ENCODE measurements around the gene SPEF1. TPM values are rescaled to one million over a fixed set of nuclear protein-coding genes. Genes with fewer than 3 reads are reported as not detected.

Gene SPEF1
- total RNA-seq, 2 donors from 2014 or later: 0.35 to 0.44 TPM

GRCh38 chr20:3801299-3801698 is 20.1 kb upstream of the SPEF1 start:
- no peaks in the 10 kb centered on the region for H3K9me3 Mint-ChIP-seq
- H3K4me3 Mint-ChIP-seq: no peak overlapping the region
- peaks cover 20% of the 10 kb centered on the region for H3K4me1 Mint-ChIP-seq
- 88 to 93% methylated on average over 3 to 4 of the region's 4 CpGs for WGBS, 2 experiments (ENCODE audit: insufficient coverage in 1 of 2, insufficient read length in 1 of 2)
- DNase-seq: no peak
- H3K27ac ChIP-seq (ENCODE audit: low read depth, low read length): no peak overlapping the region
- TF ChIP-seq CTCF (conservative IDR thresholded peaks at IDR 0.05): no peak
- peaks cover 35% of the 10 kb centered on the region for H3K36me3 ChIP-seq (ENCODE audit: control insufficient read depth, insufficient read depth, low read length)
- no peak overlapping the region for H3K9ac ChIP-seq (ENCODE audit: extremely low read depth, low read length, poor library complexity, severe bottlenecking)
- no peaks in the 10 kb centered on the region for H3K27me3 Mint-ChIP-seq (ENCODE audit: insufficient read depth)
- H3K9me3 ChIP-seq (ENCODE audit: control insufficient read depth, low read length): no peaks in the 10 kb centered on the region
- peaks cover 43% of the 10 kb centered on the region for H3K36me3 Mint-ChIP-seq (ENCODE audit: low read depth)
- H3K27ac Mint-ChIP-seq: no peak overlapping the region
- peaks cover 12% of the 10 kb centered on the region for H3K4me1 ChIP-seq (ENCODE audit: control insufficient read depth, insufficient read depth, low read length)
- no peaks in the 10 kb centered on the region for H3K27me3 ChIP-seq (ENCODE audit: control insufficient read depth, insufficient read depth, low read length, poor library complexity, severe bottlenecking)
- no peak overlapping the region for H3K4me3 ChIP-seq (ENCODE audit: low read length)

GRCh38 chr20:3800878-3801260 is 19.6 kb upstream of the SPEF1 start:
- no peak overlapping the region for H3K4me3 Mint-ChIP-seq
- peaks cover 40% of the 10 kb centered on the region for H3K36me3 Mint-ChIP-seq (ENCODE audit: low read depth)
- TF ChIP-seq CTCF (conservative IDR thresholded peaks at IDR 0.05): no peak
- no peaks in the 10 kb centered on the region for H3K9me3 Mint-ChIP-seq
- H3K27ac ChIP-seq (ENCODE audit: low read depth, low read length): no peak overlapping the region
- H3K4me3 ChIP-seq (ENCODE audit: low read length): no peak overlapping the region
- H3K27me3 ChIP-seq (ENCODE audit: control insufficient read depth, insufficient read depth, low read length, poor library complexity, severe bottlenecking): no peaks in the 10 kb centered on the region
- H3K4me1 Mint-ChIP-seq: peaks cover 20% of the 10 kb centered on the region
- no peak overlapping the region for H3K27ac Mint-ChIP-seq
- H3K9ac ChIP-seq (ENCODE audit: extremely low read depth, low read length, poor library complexity, severe bottlenecking): no peak overlapping the region
- H3K4me1 ChIP-seq (ENCODE audit: control insufficient read depth, insufficient read depth, low read length): peaks cover 12% of the 10 kb centered on the region
- DNase-seq: no peak
- WGBS, 2 experiments (ENCODE audit: insufficient coverage in 1 of 2, insufficient read length in 1 of 2): 86 to 94% methylated on average over 6 to 8 of the region's 8 CpGs
- no peaks in the 10 kb centered on the region for H3K9me3 ChIP-seq (ENCODE audit: control insufficient read depth, low read length)
- H3K27me3 Mint-ChIP-seq (ENCODE audit: insufficient read depth): no peaks in the 10 kb centered on the region
- peaks cover 31% of the 10 kb centered on the region for H3K36me3 ChIP-seq (ENCODE audit: control insufficient read depth, insufficient read depth, low read length)

- Histone ChIP-seq H3K9me3 (ENCODE audit: control insufficient read depth, low read length) (no peaks in the 10 kb centered on the region), H3K27ac (ENCODE audit: low read depth, low read length) (peak overlapping the region; percentile 94), H3K4me3 (ENCODE audit: low read length) (no peak overlapping the region), H3K4me1 (ENCODE audit: control insufficient read depth, insufficient read depth, low read length) (peaks cover 12% of the 10 kb centered on the region), H3K27me3 (ENCODE audit: control insufficient read depth, insufficient read depth, low read length, poor library complexity, severe bottlenecking) (no peaks in the 10 kb centered on the region), H3K36me3 (ENCODE audit: control insufficient read depth, insufficient read depth, low read length) (peaks cover 27% of the 10 kb centered on the region), H3K9ac (ENCODE audit: extremely low read depth, low read length, poor library complexity, severe bottlenecking) (no peak overlapping the region)
- H3K27ac Mint-ChIP-seq: peak overlapping the region; percentile 70
- TF ChIP-seq CTCF (conservative IDR thresholded peaks at IDR 0.05): no peak
- H3K36me3 Mint-ChIP-seq (ENCODE audit: low read depth): peaks cover 36% of the 10 kb centered on the region
- H3K4me3 Mint-ChIP-seq: no peak overlapping the region
- DNase-seq: peak; percentile 91
- peaks cover 20% of the 10 kb centered on the region for H3K4me1 Mint-ChIP-seq
- no peaks in the 10 kb centered on the region for H3K9me3 Mint-ChIP-seq
- WGBS, 2 experiments (ENCODE audit: insufficient coverage in 1 of 2, insufficient read length in 1 of 2): 89 to 91% methylated on average over 7 to 18 of the region's 18 CpGs
- no peaks in the 10 kb centered on the region for H3K27me3 Mint-ChIP-seq (ENCODE audit: insufficient read depth)
Observed at GRCh38 chr20:3800256-3800877, 19.1 kb upstream of the SPEF1 start.
